ENCODE measurements around the gene CCDC38.

GRCh38 chr12:95857799-95858198, 84.6 kb downstream of the CCDC38 start:
- TF ChIP-seq, protein P1, sequence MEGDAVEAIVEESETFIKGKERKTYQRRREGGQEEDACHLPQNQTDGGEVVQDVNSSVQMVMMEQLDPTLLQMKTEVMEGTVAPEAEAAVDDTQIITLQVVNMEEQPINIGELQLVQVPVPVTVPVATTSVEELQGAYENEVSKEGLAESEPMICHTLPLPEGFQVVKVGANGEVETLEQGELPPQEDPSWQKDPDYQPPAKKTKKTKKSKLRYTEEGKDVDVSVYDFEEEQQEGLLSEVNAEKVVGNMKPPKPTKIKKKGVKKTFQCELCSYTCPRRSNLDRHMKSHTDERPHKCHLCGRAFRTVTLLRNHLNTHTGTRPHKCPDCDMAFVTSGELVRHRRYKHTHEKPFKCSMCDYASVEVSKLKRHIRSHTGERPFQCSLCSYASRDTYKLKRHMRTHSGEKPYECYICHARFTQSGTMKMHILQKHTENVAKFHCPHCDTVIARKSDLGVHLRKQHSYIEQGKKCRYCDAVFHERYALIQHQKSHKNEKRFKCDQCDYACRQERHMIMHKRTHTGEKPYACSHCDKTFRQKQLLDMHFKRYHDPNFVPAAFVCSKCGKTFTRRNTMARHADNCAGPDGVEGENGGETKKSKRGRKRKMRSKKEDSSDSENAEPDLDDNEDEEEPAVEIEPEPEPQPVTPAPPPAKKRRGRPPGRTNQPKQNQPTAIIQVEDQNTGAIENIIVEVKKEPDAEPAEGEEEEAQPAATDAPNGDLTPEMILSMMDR (IDR thresholded peaks at IDR 0.05): no peak
- TF ChIP-seq NR3C1 (CRISPR knock-in tag; conservative IDR thresholded peaks at IDR 0.05; ENCODE audit: low read depth) (no peak), IRF2 (CRISPR knock-in tag; IDR thresholded peaks at IDR 0.05; ENCODE audit: borderline replicate concordance, low read depth) (no peak)
- TF ChIP-seq, protein P2, sequence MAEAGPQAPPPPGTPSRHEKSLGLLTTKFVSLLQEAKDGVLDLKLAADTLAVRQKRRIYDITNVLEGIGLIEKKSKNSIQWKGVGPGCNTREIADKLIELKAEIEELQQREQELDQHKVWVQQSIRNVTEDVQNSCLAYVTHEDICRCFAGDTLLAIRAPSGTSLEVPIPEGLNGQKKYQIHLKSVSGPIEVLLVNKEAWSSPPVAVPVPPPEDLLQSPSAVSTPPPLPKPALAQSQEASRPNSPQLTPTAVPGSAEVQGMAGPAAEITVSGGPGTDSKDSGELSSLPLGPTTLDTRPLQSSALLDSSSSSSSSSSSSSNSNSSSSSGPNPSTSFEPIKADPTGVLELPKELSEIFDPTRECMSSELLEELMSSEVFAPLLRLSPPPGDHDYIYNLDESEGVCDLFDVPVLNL (CRISPR knock-in tag; IDR thresholded peaks at IDR 0.05; ENCODE audit: borderline replicate concordance, low read depth): no peak

Measured in WTC11 (cell line).